PC-9 (cell line): ENCODE data around the gene CAMK2N1.

Experiments
- EZH2 ChIP-seq: fragments of 200-600 bp; sonication (generic); IDR thresholded peaks from 2 replicates; pipeline ENCODE4 v1.8.0; 2017; ENCODE audit warnings: antibody characterized with exemption, low read depth
- TF ChIP-seq, protein P1 (sequence below): fragments of 200-600 bp; sonication (generic); conservative IDR thresholded peaks from 2 replicates; pipeline ENCODE4 v1.6.1; 2017; ENCODE audit warnings: mixed run types, antibody characterized with exemption, mild to moderate bottlenecking, moderate library complexity

DNA sequence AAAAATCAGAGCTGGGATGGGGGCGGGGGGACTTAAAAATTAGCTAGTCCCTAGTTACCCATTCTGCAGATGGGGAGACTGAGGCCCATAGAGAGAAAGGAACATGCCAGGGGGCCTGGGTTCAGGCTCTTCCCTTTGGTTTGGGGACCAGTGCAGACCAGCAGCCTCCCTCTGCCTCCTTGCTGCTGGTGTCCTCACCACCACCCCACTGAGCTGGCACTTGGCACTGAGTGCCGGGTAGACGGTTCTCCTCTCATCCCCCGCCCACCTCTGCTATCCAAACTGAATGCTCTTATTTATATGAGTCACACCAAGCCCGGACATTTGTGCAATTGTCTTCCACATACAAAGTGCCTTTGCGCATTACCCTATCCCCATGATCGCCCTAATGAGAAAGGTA, 39.2 kb downstream of the CAMK2N1 start:
- TF ChIP-seq, protein P1, sequence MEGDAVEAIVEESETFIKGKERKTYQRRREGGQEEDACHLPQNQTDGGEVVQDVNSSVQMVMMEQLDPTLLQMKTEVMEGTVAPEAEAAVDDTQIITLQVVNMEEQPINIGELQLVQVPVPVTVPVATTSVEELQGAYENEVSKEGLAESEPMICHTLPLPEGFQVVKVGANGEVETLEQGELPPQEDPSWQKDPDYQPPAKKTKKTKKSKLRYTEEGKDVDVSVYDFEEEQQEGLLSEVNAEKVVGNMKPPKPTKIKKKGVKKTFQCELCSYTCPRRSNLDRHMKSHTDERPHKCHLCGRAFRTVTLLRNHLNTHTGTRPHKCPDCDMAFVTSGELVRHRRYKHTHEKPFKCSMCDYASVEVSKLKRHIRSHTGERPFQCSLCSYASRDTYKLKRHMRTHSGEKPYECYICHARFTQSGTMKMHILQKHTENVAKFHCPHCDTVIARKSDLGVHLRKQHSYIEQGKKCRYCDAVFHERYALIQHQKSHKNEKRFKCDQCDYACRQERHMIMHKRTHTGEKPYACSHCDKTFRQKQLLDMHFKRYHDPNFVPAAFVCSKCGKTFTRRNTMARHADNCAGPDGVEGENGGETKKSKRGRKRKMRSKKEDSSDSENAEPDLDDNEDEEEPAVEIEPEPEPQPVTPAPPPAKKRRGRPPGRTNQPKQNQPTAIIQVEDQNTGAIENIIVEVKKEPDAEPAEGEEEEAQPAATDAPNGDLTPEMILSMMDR = no peak
- no peak for TF ChIP-seq EZH2
